ENCODE measurements around the gene CYP27B1. TPM values are rescaled to one million over a fixed set of nuclear protein-coding genes. Genes with fewer than 3 reads are reported as not detected.

Gene CYP27B1
- total RNA-seq, 2 experiments from 2014 or later, result 6.9 to 7.1 TPM

- BruUV-seq (replicated peaks), result no TSS peak
- peaks cover 14% of the 10 kb centered on the region; the same call in 1 of the 2 replicates for H3K79me2 ChIP-seq (ENCODE audit: insufficient read depth, low read depth, low read length)
- DNase-seq (ENCODE audit: low spot score), result no peak
- no peaks in the 10 kb centered on the region for H3K9me2 ChIP-seq (ENCODE audit: insufficient read depth, low read length)
- TF ChIP-seq CTCF (conservative IDR thresholded peaks at IDR 0.05; ENCODE audit: low read length) (no peak), EZH2phosphoT487 (IDR thresholded peaks at IDR 0.05; ENCODE audit: borderline replicate concordance, low read depth, low read length) (no peak)
- no peaks in the 10 kb centered on the region for H4K20me1 ChIP-seq (ENCODE audit: insufficient read depth, low read length)
- H3K4me3 ChIP-seq (ENCODE audit: low read depth, low read length, poor library complexity, severe bottlenecking), result peak overlapping the region; percentile 80
- peaks cover 47% of the 10 kb centered on the region for H3K4me1 ChIP-seq (ENCODE audit: insufficient read depth, low read length, poor library complexity, severe bottlenecking)
- no peak overlapping the region for H3K27ac ChIP-seq (ENCODE audit: low read depth, low read length, poor library complexity, severe bottlenecking)
- H2AFZ ChIP-seq (ENCODE audit: low read length), result no peak overlapping the region
- H3K9me3 ChIP-seq (ENCODE audit: low read length), result no peaks in the 10 kb centered on the region
- ChIA-PET POLR2A (no interaction called here), CTCF (ENCODE audit: unreplicated experiment) (no interaction called here)
- peaks cover 1% of the 10 kb centered on the region; the same call in 1 of the 2 replicates for H3K36me3 ChIP-seq (ENCODE audit: insufficient read depth, low read length)
- H3K4me2 ChIP-seq (ENCODE audit: low read length), result peak overlapping the region; percentile 93
- intact Hi-C loops (cut with micrococcal nuclease; ENCODE audit: unreplicated experiment), result loop anchor here (5.0 kb wide), 1 partner anchor 263 kb away; the partner anchor contains the start of gene ARHGAP9
Observed at GRCh38 chr12:57739914-57740538, 26.9 kb downstream of the CYP27B1 start.

GRCh38 chr12:57739387-57739786, 27.5 kb downstream of the CYP27B1 start:
- H3K4me1 ChIP-seq (ENCODE audit: insufficient read depth, low read length, poor library complexity, severe bottlenecking), result peaks cover 40% of the 10 kb centered on the region
- peak overlapping the region; percentile 93; the same call in 1 of the 2 replicates for H3K4me2 ChIP-seq (ENCODE audit: low read length)
- TF ChIP-seq EZH2phosphoT487 (IDR thresholded peaks at IDR 0.05; ENCODE audit: borderline replicate concordance, low read depth, low read length) (no peak), CTCF (conservative IDR thresholded peaks at IDR 0.05; ENCODE audit: low read length) (no peak)
- H3K79me2 ChIP-seq (ENCODE audit: insufficient read depth, low read depth, low read length), result peaks cover 14% of the 10 kb centered on the region; the same call in 1 of the 2 replicates
- H3K9me3 ChIP-seq (ENCODE audit: low read length), result no peaks in the 10 kb centered on the region
- no peaks in the 10 kb centered on the region for H4K20me1 ChIP-seq (ENCODE audit: insufficient read depth, low read length)
- ChIA-PET CTCF (ENCODE audit: unreplicated experiment) (no interaction called here), POLR2A (interaction anchor here (0.5 to 0.6 kb wide), 2 partner anchors 26 to 325 kb away, joined by 3 to 4 read pairs; no protein-coding TSS in a partner anchor)
- DNase-seq (ENCODE audit: low spot score), result no peak
- peaks cover 4% of the 10 kb centered on the region; the same call in 1 of the 2 replicates for H3K36me3 ChIP-seq (ENCODE audit: insufficient read depth, low read length)
- intact Hi-C loops (cut with micrococcal nuclease; ENCODE audit: unreplicated experiment), result no loop called here
- H3K4me3 ChIP-seq (ENCODE audit: low read depth, low read length, poor library complexity, severe bottlenecking), result no peak overlapping the region
- no peak overlapping the region for H2AFZ ChIP-seq (ENCODE audit: low read length)
- no peaks in the 10 kb centered on the region for H3K9me2 ChIP-seq (ENCODE audit: insufficient read depth, low read length)
- no TSS peak for BruUV-seq (replicated peaks)
- H3K27ac ChIP-seq (ENCODE audit: low read depth, low read length, poor library complexity, severe bottlenecking), result no peak overlapping the region

GRCh38 chr12:57738661-57739237, 28.1 kb downstream of the CYP27B1 start, which contains the start of gene AGAP2:
AGAP2 (minus strand) TSS chr12:57738742; CDS start chr12:57738246, 496 bp downstream.
- Histone ChIP-seq H3K9me3 (ENCODE audit: low read length) (no peaks in the 10 kb centered on the region), H3K9me2 (ENCODE audit: insufficient read depth, low read length) (no peaks in the 10 kb centered on the region), H3K79me2 (ENCODE audit: insufficient read depth, low read depth, low read length) (peaks cover 14% of the 10 kb centered on the region; the same call in 1 of the 2 replicates), H3K4me3 (ENCODE audit: low read depth, low read length, poor library complexity, severe bottlenecking) (no peak within 1 kb of the TSS), H3K36me3 (ENCODE audit: insufficient read depth, low read length) (peaks cover 10% of the 10 kb centered on the region), H3K4me1 (ENCODE audit: insufficient read depth, low read length, poor library complexity, severe bottlenecking) (peaks cover 34% of the 10 kb centered on the region), H4K20me1 (ENCODE audit: insufficient read depth, low read length) (no peaks in the 10 kb centered on the region), H3K27ac (ENCODE audit: low read depth, low read length, poor library complexity, severe bottlenecking) (no peak within 1 kb of the TSS), H2AFZ (ENCODE audit: low read length) (no peak within 1 kb of the TSS), H3K4me2 (ENCODE audit: low read length) (peak within 1 kb of the TSS; percentile 93; the same call in 1 of the 2 replicates)
- CTCF ChIA-PET (ENCODE audit: unreplicated experiment), result no interaction called here
- POLR2A ChIA-PET, result interaction anchor here (0.5 to 0.7 kb wide), 5 partner anchors 8 to 324 kb away, joined by 3 to 7 read pairs (median 4); no protein-coding TSS in a partner anchor
- BruUV-seq (replicated peaks), result no TSS peak
- no peak for DNase-seq (ENCODE audit: low spot score)
- TF ChIP-seq EZH2phosphoT487 (IDR thresholded peaks at IDR 0.05; ENCODE audit: borderline replicate concordance, low read depth, low read length) (no peak), CTCF (conservative IDR thresholded peaks at IDR 0.05; ENCODE audit: low read length) (no peak)
- intact Hi-C loops (cut with micrococcal nuclease; ENCODE audit: unreplicated experiment), result no loop called here
